HUES6 (cell line): Measurements from ENCODE around the gene RNF220.

Experiments used
- H3K27ac ChIP-seq: 2 replicates; pipeline ENCODE4 v1.7.0; 2013; ENCODE audit warnings: low read depth, mild to moderate bottlenecking, low read length, inconsistent platforms
- H3K27me3 ChIP-seq: 2 replicates; pipeline ENCODE4 v1.6.1; 2013; ENCODE audit warnings: low read length; ENCODE audit not compliant: control insufficient read depth, insufficient read depth
- H3K36me3 ChIP-seq: 2 replicates; pipeline ENCODE4 v1.6.1; 2013; ENCODE audit warnings: low read length; ENCODE audit not compliant: control insufficient read depth, insufficient read depth
- H3K4me1 ChIP-seq: 2 replicates; pipeline ENCODE4 v1.6.1; 2013; ENCODE audit warnings: low read length; ENCODE audit not compliant: control insufficient read depth, insufficient read depth
- H3K4me3 ChIP-seq: 2 replicates; pipeline ENCODE4 v1.5.1; 2013; ENCODE audit warnings: low read depth, low read length
- H3K9ac ChIP-seq: one replicate; pipeline ENCODE4 v1.6.1; 2013; ENCODE audit warnings: mild to moderate bottlenecking, low read length
- H3K9me3 ChIP-seq: 2 replicates; pipeline ENCODE4 v1.6.1; 2013; ENCODE audit warnings: low read depth, low read length; ENCODE audit not compliant: control insufficient read depth, insufficient read depth

RNF220 gene

DNA sequence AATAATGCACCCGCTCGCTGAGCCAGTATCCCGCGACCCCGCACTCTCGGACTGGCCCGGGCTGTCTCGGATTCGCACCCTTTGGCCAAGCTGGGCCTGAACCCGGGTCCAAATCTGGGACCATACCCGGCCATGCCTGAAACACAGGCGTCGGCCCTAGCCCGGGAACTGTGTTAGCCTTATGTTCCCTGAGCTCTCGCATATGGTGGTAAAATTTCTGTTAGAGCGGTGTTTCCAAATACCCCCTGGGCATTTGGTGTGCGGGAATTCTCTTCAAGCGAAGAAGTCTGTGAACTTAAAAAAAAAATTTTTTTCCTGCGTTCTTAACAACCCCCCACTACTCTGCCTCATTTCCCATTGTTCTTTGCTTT lies 3.1 kb downstream of the RNF220 start:
- H3K4me3 ChIP-seq: peak overlapping the region; percentile 77
- peaks cover 11% of the 10 kb centered on the region for H3K4me1 ChIP-seq
- H3K36me3 ChIP-seq: no peaks in the 10 kb centered on the region
- H3K27me3 ChIP-seq: peaks cover 79% of the 10 kb centered on the region
- H3K9ac ChIP-seq: no peak overlapping the region
- H3K9me3 ChIP-seq: no peaks in the 10 kb centered on the region
- no peak overlapping the region for H3K27ac ChIP-seq

DNA sequence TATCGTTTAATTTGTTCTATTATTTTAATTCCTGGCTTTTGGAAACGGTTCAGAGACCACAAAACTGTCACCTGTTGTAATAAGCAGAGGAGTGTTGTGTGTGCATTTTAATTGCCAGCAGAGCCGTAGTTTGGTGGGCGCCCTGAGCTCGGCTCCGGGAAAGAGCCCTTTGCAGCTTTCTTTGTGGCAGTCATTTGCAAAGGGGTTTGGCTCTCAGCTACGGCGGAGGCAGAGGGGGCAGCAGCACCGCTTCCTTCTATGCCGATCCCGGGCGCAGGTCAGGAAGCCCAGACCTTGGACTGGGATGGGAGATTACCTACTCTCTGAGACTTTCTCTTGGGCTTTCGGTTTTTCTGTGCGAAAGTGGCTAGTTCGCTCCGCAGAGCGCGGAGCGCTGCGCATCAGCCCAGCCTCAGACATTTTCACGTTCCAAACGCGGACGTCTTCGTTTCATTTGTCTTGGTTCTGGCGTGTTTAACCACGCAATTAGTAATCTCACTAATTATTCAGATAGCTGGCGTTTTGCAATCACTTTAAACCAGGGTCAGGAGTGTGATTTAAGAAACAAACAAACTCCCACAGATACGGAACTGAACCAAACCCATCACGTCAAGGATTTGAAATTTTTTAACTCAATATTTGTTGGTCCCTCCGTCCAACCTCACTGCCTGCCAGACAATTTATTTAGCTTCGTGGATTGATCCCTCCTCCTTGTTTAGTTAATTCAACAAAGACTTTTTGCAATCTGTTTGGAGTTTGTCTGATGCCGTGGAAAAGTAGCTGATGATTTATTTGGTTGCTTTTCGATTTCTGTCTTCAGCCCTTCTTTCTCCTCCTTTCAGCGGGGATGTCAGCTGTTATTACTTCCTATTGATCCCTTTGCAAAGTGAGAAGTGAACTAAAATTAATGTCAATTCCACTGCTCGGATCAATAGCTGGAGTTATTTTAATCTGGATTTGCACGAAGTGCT lies 3.9 kb downstream of the RNF220 start:
- Histone ChIP-seq H3K9ac (no peak overlapping the region), H3K4me3 (peak overlapping the region; percentile 77), H3K4me1 (peaks cover 11% of the 10 kb centered on the region), H3K27ac (no peak overlapping the region), H3K9me3 (no peaks in the 10 kb centered on the region), H3K36me3 (no peaks in the 10 kb centered on the region), H3K27me3 (peaks cover 87% of the 10 kb centered on the region)

DNA sequence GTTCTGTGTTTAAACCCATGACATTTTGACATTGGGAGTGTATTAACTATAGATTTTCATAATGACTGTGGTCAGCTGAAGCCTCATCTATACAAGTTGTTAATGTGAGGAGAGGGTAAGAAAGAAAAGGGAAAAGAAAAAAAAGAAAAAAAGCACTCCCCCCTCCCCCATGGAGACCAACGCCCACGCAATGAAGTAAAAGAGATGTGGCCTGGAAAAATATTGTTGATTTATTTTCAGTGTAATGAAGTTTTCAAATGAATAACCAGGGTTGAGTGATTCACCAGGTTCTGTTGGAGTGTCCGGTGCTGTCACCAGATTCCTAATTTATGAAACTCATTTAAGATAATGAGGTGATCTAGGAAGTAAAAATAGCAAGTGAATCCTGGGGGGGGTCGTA lies 4.7 kb downstream of the RNF220 start:
- Histone ChIP-seq H3K36me3 (no peaks in the 10 kb centered on the region), H3K27me3 (peaks cover 95% of the 10 kb centered on the region), H3K4me1 (peaks cover 11% of the 10 kb centered on the region), H3K27ac (no peak overlapping the region), H3K4me3 (no peak overlapping the region), H3K9ac (no peak overlapping the region), H3K9me3 (no peaks in the 10 kb centered on the region)

DNA sequence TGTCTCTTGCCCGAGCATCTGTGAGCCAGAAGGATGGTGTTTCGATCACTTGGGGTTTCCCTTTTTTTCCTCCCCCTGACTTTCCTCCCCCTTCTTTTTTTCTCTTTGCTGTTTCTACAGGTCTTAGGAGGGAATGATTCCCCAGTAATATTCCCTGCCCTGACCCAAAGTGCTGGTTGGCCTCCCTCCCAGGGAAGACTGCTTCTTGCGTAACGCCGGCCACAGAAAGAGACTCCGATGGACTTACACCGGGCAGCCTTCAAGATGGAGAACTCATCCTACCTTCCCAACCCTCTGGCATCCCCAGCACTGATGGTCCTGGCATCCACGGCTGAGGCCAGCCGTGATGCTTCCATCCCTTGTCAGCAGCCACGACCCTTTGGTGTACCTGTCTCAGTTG lies 6.8 kb downstream of the RNF220 start:
- Histone ChIP-seq H3K4me1 (peaks cover 15% of the 10 kb centered on the region), H3K27me3 (peaks cover 100% of the 10 kb centered on the region), H3K4me3 (no peak overlapping the region), H3K27ac (no peak overlapping the region), H3K9me3 (no peaks in the 10 kb centered on the region), H3K9ac (no peak overlapping the region), H3K36me3 (no peaks in the 10 kb centered on the region)

DNA sequence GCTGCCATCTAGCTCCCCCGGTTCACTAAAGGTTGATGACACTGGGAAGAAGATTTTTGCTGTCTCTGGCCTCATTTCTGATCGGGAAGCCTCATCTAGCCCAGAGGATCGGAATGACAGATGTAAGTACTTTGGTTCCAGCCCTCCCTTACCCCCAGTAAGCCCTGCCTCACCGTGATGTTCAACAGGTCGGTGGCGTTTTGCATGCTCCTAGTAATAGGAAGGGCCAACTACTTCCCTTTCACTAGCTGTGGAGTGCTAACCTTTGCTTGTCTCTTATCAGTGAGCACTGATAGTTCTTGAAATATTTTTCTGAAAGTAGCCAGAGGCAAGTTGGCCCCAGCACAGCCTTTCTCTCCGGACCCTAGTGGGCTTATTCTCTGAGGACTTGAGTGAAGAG lies 7.5 kb downstream of the RNF220 start:
- H3K27ac ChIP-seq: no peak overlapping the region
- no peak overlapping the region for H3K4me3 ChIP-seq
- H3K9ac ChIP-seq: no peak overlapping the region
- no peaks in the 10 kb centered on the region for H3K36me3 ChIP-seq
- H3K27me3 ChIP-seq: peaks cover 98% of the 10 kb centered on the region
- H3K9me3 ChIP-seq: no peaks in the 10 kb centered on the region
- H3K4me1 ChIP-seq: peaks cover 18% of the 10 kb centered on the region

DNA sequence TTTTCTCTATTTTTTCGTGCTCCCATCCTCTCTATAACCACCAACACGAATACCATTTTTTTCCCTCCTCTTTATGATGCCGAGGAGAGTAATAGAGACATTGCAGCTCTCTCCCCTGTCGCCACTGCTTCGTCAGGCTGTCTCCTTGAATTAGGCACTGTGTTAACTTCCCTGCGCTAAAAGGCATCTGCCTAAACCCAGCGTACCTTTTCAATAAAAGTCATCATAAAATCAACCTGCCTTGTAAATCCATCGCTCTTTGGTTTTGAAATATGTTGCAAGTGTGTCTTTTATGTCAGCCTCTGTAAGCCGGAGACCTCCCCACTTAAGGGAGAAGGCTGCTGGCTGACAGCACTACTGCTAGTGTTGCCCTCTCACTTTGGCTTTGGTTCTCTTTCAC lies 8.7 kb downstream of the RNF220 start:
- no peaks in the 10 kb centered on the region for H3K36me3 ChIP-seq
- peaks cover 98% of the 10 kb centered on the region for H3K27me3 ChIP-seq
- H3K9ac ChIP-seq: no peak overlapping the region
- H3K4me3 ChIP-seq: no peak overlapping the region
- no peak overlapping the region for H3K27ac ChIP-seq
- peaks cover 11% of the 10 kb centered on the region for H3K4me1 ChIP-seq
- H3K9me3 ChIP-seq: no peaks in the 10 kb centered on the region

DNA sequence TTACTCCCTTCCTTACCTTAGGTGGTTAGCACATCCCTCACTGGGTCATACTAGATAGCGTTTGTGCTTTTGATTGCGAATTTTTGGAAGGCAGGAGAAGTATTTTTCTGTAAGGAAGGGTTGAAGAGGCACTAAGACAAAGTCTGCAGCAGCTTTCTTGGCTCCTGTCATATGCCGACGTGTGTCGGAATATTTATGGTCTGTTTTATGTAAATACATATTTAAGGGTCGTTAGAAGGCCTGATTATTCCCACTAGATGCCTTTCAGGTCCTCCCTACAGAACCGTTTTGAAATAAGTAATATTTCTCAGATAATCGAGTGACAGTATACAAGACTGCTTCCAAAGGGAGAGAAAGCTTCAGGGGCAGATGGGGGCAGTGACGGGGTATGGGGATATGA lies 10.0 kb downstream of the RNF220 start:
- Histone ChIP-seq H3K4me3 (no peak overlapping the region), H3K27me3 (peaks cover 97% of the 10 kb centered on the region), H3K27ac (no peak overlapping the region), H3K4me1 (peaks cover 11% of the 10 kb centered on the region), H3K36me3 (no peaks in the 10 kb centered on the region), H3K9ac (no peak overlapping the region), H3K9me3 (no peaks in the 10 kb centered on the region)

DNA sequence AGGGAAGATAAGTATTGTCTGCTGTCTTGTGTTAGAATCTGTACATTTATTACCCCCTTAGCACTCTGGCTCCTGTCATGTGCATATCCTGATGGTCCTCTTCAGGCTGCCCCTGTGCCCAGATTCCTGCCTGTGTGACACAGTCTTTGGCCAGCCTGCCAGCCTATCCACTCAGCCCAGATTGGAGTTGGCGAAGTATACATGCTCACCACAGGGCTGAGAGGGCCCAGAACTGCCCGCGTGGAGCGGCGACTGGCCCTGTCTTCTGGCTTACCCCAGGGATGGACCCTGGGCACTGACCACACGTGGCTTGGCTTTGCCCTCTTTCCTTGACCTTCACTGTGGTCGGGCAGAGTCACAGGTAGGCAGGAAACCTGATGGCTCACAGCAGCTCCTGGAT lies 11.4 kb downstream of the RNF220 start:
- no peaks in the 10 kb centered on the region for H3K36me3 ChIP-seq
- H3K9ac ChIP-seq: no peak overlapping the region
- peaks cover 16% of the 10 kb centered on the region for H3K4me1 ChIP-seq
- peaks cover 92% of the 10 kb centered on the region for H3K27me3 ChIP-seq
- no peak overlapping the region for H3K4me3 ChIP-seq
- no peaks in the 10 kb centered on the region for H3K9me3 ChIP-seq
- H3K27ac ChIP-seq: no peak overlapping the region

DNA sequence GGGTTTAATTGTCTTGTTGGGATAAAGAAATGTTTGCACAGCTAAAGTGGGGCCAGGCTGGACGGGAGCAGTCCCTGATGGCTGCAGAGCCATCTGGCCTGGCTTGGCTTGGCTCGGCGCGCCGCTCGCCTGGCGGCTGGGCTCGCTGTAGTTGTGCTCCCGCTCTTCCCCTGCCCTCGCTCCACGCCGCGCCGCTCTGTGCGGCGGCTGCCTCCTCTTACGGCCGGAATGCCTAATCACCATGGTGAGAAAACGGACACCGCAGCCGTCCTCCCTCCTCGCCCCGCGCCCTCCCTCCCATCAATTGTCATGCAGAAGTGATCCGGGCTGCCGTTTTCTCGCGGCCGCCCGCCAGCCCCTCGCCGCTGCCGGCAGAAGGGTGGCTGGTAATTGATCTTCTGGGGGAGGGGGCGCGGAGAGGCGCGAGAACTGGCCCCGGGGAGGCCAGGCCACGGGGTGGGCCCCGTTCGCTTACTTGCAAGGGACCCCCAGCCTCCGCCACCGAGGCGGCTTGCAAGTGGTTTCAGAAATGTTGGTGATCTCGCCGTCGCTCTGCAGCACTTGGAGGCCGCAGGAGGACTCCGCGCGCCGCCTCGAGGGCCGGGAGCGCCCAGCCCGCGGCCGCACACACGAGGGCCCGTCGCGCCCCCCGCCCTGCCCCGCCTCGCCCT lies 12.4 kb downstream of the RNF220 start:
- H3K9ac ChIP-seq: peak overlapping the region; percentile 55
- no peaks in the 10 kb centered on the region for H3K9me3 ChIP-seq
- no peak overlapping the region; the same call in 1 of the 2 replicates for H3K27ac ChIP-seq
- peaks cover 26% of the 10 kb centered on the region for H3K4me1 ChIP-seq
- H3K27me3 ChIP-seq: peaks cover 81% of the 10 kb centered on the region
- H3K4me3 ChIP-seq: peak overlapping the region; percentile 69
- no peaks in the 10 kb centered on the region for H3K36me3 ChIP-seq

DNA sequence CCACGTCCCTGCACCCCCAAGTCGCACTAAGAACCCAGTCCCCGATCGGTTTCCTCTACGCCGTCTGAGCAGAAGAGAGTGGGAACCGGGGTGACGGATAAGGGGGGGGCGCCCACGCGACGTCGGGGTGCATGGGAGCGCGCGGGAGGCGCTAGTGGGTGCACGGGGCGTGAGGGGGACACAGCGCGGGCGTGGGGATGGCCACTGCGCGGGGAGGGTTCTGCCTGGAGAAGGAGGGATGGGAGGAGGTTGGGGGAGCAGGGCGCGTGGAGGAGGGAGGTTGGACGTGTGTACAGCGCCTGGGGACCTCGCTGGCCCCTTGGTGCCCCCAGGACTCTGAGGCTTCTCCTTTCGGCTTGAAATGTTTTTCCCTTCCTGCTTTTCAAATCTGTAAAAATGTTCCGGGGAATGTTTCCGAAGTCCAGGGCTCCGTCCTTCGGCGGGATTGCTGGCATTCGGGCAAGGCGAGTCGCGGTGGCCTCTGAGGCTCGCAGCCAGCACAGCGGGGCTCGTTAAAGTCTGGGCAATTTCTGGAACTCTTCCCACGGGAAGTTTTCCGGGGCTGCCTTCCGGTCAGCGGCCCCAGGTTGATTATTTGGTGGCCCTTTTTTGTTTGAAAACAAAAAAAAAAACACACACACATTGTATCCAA lies 13.1 kb downstream of the RNF220 start:
- H3K27me3 ChIP-seq: peaks cover 74% of the 10 kb centered on the region
- no peak overlapping the region; the same call in 1 of the 2 replicates for H3K27ac ChIP-seq
- H3K4me1 ChIP-seq: peaks cover 26% of the 10 kb centered on the region
- no peaks in the 10 kb centered on the region for H3K36me3 ChIP-seq
- H3K9ac ChIP-seq: peak overlapping the region; percentile 55
- H3K9me3 ChIP-seq: no peaks in the 10 kb centered on the region
- peak overlapping the region; percentile 69 for H3K4me3 ChIP-seq

DNA sequence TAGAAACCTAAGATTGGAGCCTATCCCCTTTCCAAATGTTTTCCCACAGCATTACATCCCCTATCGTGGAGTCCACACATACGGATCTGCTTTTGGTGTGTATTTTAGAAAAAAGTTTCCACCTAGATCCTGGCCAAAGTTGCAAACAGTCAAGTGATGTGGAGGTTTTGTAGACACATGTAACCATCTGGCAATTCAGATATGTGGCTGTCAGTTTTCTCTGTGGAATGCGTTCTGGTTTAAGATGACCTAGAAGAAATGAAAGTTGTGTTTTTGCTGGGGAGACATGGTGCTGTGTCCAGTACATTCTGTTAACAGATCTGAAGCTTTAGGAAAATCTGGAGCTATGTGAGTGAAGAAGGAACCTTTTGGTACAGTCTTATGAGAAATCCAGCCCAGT lies 14.8 kb downstream of the RNF220 start:
- Histone ChIP-seq H3K27ac (no peak overlapping the region), H3K27me3 (peaks cover 57% of the 10 kb centered on the region), H3K4me1 (peaks cover 41% of the 10 kb centered on the region), H3K9ac (no peak overlapping the region), H3K9me3 (no peaks in the 10 kb centered on the region), H3K36me3 (no peaks in the 10 kb centered on the region), H3K4me3 (no peak overlapping the region)
